HL-60 (cell line): ENCODE data around the gene MRPS10.
"Not testable (repeated sequence)": the region's sequence is repeated elsewhere in the genome, so short reads cannot be mapped to it uniquely, and the experiment has no call there.

Source experiments
- DNase-seq, 2 experiments: peaks; one replicate each; pipeline ENCODE4 v3.0.0-alpha.2; 2010 to 2020; ENCODE audit warnings: low read depth in 1 of 2, low spot score in 1 of 2
- H3K27ac ChIP-seq: fragments of 250-450 bp; sonication (Bioruptor Pico); replicated peaks from 2 replicates; pipeline ENCODE4 v1.5.1; 2020; ENCODE audit warnings: mild to moderate bottlenecking, moderate library complexity
- H3K27me3 ChIP-seq: fragments of 250-450 bp; sonication (Bioruptor Pico); 2 replicates; pipeline ENCODE4 v1.5.1; 2021; ENCODE audit warnings: mild to moderate bottlenecking, moderate library complexity; ENCODE audit not compliant: insufficient read depth, poor library complexity, severe bottlenecking
- H3K4me3 ChIP-seq: replicated peaks from 2 replicates; pipeline ENCODE4 v1.5.1; 2011; ENCODE audit warnings: mild to moderate bottlenecking, control low read depth, low read length; ENCODE audit not compliant: insufficient read depth
- CTCF ChIP-seq: IDR thresholded peaks from one replicate; pipeline ENCODE4 v1.5.1; 2011; ENCODE audit warnings: low read length, control low read depth, inconsistent platforms; ENCODE audit not compliant: insufficient read depth
- GABPA ChIP-seq: IDR thresholded peaks from 2 replicates; pipeline ENCODE4 v1.6.1; 2012; ENCODE audit warnings: low read depth
- POLR2AphosphoS5 ChIP-seq: IDR thresholded peaks from 2 replicates; pipeline ENCODE4 v1.6.1; 2012; ENCODE audit warnings: low read depth
- REST ChIP-seq: IDR thresholded peaks from 2 replicates; pipeline ENCODE4 v1.6.1; 2012; ENCODE audit warnings: low read depth; ENCODE audit not compliant: insufficient replicate concordance
- SPI1 ChIP-seq: IDR thresholded peaks from 2 replicates; pipeline ENCODE4 v1.6.1; 2012; ENCODE audit warnings: low read depth, mild to moderate bottlenecking, borderline replicate concordance

Gene MRPS10

GRCh38 chr6:42212442-42212841 is 5.2 kb downstream of the MRPS10 start:
- no peak overlapping the region for H3K4me3 ChIP-seq
- DNase-seq, result no peak
- no peaks in the 10 kb centered on the region for H3K27me3 ChIP-seq
- no peak overlapping the region for H3K27ac ChIP-seq
- TF ChIP-seq SPI1 (no peak), REST (no peak), CTCF (no peak), GABPA (no peak), POLR2AphosphoS5 (no peak)

GRCh38 chr6:42211726-42212125 is 5.9 kb downstream of the MRPS10 start:
- Histone ChIP-seq H3K27me3 (no peaks in the 10 kb centered on the region), H3K4me3 (no peak overlapping the region), H3K27ac (no peak overlapping the region)
- TF ChIP-seq GABPA (no peak), POLR2AphosphoS5 (no peak), SPI1 (no peak), REST (no peak), CTCF (no peak)
- DNase-seq, result no peak

DNA sequence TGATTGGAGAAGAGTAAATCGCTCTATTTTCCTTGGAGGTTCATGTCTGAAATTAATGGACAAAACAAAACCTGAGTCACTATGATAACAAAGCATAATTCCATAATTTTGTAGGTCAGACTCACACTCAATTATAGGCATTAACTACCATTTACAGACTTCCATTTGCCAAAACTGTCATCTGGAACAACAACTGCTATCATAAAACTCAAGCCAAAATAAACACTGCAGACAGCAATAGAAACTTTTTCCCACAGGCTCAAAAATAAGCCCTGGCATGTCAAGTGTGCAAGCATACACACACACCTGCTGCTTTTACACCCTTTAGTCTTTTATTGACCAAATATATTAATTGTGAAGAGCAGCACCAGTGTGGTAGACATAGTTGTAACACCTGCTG is 7.1 kb downstream of the MRPS10 start:
- Histone ChIP-seq H3K27ac (no peak overlapping the region), H3K27me3 (no peaks in the 10 kb centered on the region), H3K4me3 (no peak overlapping the region)
- TF ChIP-seq REST, result no peak
- no peak for TF ChIP-seq CTCF
- TF ChIP-seq SPI1, result no peak
- no peak for TF ChIP-seq GABPA
- no peak for TF ChIP-seq POLR2AphosphoS5
- DNase-seq, result no peak

DNA sequence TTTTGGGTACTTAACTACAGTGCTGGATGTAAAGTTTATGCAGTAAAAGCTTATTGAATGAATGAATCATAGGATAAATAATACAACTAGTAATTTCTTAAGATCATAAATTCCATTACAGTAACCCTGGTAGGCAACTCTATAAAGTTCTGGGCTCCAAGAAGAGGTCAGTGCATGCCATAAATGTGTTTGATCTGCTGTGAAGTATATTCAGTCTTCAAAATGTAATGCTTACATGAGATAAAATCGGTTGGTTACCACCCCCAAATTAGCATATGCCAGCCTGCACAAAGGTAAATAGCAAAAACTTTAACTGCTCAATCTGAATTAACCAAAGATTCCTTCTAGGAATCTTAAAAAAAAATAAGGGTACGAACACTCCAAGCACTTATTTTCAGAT is 10.1 kb downstream of the MRPS10 start:
- H3K4me3 ChIP-seq, DNase-seq, H3K27ac ChIP-seq, H3K27me3 ChIP-seq: not testable (repeated sequence)
